ENCODE data around the gene CFAP61.
"Not testable (repeated sequence)": the region's sequence is repeated elsewhere in the genome, so short reads cannot be mapped to it uniquely, and the experiment has no call there.

CFAP61 gene

GRCh38 chr20:20212675-20213096, 160.4 kb downstream of the CFAP61 start:
- DNase-seq, result no peak

DNA sequence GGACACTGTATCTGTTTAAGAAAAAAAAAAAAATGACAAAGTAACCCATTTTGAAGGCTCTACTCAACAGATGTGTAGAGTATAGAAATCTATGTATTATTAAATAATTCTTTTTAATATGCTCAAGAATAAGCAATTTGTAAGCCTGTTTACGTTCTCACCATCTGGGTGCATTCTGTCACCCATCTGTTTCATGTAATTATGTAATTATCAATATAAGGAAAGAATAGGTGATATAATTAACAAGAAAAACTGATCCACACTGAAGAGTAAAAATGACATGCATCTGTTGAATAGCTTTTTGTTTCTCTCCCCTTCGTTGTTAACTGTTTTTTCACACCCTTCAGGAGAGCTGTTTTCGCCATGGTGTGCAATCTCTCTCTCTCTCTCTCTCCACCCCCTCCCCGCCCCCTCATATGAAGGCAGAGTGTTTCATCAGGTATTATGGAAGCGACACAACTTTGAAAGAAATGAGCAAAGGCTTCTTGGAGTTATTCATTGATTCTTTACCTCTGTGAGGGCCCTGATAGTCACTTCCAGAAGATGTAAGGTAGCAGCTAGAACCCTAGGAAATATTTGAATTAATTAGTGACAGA, 161.3 kb downstream of the CFAP61 start:
- DNase-seq, result no peak

- no peak for DNase-seq
Measured at GRCh38 chr20:20214757-20215275, 162.5 kb downstream of the CFAP61 start.

DNA sequence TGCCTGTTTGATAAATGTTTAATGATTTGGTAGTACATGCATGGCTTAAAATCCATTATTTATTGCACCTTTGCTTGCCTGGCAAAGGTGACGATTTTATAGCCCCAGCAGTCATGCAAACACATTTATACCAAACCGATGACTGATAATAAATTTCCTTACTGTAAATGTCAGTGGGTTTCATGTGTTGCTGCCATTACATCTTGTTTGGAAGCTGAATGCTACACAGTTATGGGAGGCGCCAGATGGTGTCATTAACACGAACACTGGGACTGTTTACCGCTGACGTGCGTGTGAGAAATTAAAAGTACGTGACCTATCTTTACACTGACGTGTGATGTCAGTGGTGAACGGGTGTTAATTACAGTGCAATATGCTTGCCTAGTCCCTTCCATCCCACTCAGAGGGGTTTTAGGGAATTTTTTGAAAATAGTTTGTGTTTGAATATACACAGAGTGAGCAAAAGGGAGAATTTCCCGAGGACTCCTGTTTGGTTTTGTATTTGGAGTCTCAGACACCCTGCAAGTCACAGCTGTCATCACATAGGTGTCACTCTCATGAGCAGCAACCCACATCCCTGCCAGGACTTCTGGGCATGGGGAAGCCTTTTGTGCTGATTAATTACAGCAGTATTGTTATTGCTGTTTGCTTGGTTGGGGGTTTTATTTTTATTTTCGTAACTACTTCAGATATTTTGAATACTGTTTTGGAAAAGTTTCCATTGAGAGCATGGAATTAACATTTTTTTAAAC, 163.8 kb downstream of the CFAP61 start:
- no peak for DNase-seq

GRCh38 chr20:20216941-20217340, 164.6 kb downstream of the CFAP61 start:
- DNase-seq, result no peak

DNA sequence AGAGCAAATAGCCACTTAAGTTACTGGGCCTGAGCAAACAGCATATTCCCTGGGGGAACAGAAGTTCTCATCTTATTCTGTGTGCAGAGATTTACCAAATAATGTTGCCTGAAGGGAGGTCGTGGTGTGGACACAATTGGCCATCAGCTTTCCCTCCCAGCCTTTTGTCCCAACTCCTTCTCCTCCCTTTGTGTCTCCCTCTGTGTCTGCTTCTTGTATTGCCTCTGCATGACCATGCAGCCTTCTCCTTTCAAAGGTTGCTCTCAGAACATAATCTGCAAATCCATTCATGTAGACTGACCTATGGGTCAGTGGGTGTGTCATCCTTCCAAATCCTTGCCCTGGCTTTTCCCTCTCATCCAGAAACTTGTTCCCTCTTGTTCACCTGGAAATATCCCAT, 165.3 kb downstream of the CFAP61 start:
- no peak for DNase-seq

DNA sequence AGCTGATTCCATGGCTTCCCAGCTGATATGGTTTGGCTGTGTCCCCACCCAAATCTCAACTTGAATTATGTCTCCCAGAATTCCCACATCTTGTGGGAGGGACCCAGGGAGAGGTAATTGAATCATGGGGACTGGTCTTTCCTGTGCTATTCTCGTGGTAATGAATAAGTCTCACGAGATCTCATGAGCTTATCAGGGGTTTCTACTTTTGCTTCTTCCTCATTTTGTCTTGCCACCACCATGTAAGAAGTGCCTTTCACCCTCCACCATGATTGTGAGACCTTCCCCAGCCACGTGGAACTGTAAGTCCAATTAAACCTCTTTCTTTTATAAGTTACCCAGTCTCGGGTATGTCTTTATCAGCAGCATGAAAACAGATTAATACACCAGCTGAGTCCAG, 165.8 kb downstream of the CFAP61 start:
- not testable (repeated sequence) for DNase-seq

- no peak for DNase-seq
Measured at GRCh38 chr20:20219016-20219415, 166.7 kb downstream of the CFAP61 start.

DNA sequence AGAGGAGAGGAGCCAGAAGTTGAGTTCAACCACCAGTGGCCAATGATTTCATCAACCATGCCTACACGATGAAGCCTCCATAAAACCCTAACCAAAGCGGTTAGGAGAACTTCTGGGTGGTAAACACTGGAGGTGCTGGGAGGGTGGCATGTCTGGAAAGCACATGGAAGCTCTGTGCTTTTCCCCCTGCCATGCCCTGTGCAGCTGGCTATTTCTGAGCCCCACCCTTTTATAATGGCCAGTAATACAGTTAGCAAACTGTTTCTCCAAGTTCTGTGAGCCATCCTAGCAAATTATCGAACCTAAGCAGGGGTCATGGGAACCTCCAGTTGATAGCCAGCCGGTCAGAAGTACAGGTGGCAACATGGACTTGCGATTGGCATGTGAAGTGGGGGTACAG, 167.8 kb downstream of the CFAP61 start:
- no peak for DNase-seq

DNA sequence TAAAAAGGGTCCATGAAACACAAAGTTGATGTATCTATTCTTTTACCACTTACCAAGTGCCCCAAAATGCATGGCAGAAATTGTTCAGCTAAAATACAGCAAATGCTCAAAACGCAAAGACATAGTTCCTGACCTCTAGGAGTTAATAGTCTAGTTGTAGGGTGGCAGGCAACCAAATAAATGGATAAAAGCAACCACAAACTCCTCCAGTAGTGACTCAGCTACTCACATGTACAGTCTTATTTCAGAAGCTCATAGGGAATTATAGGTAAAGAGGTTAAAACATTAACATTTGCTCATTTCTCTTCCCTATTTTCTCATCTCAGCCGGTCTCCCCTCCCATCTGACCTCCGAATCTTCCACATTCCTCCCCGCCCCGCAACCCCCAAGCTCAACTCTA, 171.6 kb downstream of the CFAP61 start:
- DNase-seq, result no peak

DNA sequence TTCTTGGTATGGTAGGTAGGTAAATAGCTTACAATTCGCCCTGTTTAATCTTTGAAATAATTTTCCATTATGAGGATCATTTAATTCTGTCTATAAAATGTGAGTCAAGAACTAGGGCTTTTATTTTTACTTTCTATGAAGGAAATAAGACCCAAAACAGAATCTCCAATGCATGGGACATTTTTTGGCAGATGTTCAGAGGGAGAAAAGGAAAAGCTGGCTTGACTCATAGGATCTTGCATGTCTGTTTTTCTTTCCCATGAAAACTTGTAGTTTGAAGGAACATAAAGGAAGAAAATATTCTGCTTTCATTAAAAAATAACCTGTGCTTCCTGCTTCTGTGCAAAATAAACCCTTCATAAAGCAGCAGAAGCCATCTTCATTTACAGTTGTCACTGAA, 172.5 kb downstream of the CFAP61 start:
- DNase-seq, result no peak

GRCh38 chr20:20225325-20226043, 173.2 kb downstream of the CFAP61 start:
- DNase-seq, result no peak

- no peak for DNase-seq
Measured at GRCh38 chr20:20226554-20226953, 174.2 kb downstream of the CFAP61 start.

DNA sequence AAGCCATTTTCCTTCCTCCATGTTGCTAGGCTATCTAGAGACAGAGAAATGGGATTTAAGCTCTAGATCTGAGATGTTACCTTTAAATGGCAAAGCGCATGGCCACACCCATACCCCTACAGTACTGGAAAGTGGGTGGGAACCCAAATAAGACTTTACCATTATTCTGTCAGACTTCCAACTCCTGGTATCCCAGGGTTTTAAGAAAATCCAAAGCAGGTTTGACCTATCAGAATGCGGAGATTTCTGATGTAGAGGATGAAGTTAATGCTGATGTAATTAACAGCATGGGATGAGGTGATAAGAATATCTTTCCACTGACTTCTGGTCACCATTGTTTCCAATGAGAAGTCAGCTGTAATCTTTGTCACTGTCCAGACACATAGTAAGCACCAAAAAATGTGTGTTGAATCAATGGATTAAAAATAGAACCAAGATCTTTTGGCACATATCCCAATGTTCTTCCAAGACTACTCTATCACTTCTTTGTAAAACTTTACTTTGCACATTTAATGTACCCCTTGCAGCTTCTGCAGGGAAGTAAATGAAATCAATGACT, 174.8 kb downstream of the CFAP61 start:
- DNase-seq, result no peak

DNA sequence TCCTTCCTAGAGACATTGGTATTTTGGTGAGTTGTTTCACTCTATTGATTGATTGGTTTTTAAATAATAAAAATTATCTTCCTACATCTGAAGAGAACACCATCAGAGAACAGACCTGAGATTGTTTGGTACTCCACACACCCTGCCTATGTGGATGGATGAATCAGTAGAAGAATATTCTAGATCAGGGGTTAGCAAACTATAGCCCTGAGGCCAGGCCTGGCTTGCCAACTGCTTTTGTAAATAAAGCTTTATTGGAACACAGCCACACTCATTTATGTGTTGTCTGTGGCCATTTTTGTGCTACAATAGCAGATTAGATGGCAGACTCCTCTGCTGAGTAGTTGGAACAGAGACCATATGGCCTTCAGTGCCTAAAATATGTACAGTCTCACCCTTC, 176.0 kb downstream of the CFAP61 start:
- DNase-seq, result no peak

DNA sequence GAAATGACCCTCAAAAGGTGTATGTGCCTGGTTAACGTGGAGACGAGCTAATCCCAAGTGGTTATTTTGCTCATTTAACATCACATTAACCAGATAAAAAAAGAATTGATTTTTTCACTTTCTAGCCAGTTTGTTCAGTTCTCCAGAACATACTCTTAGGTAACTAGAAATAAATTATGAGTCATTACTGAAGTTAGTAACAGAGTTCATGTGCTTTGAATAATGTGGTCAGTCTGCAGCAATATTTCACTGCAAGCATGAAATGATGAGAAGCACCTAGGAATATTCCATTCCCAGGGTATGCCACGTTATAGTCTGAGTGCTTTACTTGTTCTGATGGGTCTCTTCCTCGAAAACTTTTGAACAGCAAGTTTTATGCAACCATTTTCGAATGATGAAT, 177.3 kb downstream of the CFAP61 start:
- DNase-seq, result no peak

DNA sequence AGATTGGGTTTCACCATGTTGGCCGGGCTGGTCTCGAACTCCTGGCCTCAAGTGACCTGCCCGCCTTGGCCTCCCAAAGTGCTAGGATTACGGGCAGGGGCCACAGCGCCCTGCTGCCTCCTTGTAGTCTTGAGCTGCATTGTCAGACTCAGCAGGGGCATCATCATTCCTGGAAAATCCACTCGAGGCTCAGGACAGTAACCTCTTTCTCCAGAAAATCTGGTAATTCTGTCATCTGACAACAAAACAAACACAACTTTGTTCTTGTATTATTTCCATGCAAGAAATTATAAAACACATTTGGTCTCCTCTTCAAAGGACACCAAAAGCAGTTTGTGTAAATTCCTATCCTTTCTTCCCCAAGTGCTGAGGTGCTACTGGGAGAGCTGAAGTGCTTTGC, 178.4 kb downstream of the CFAP61 start:
- no peak for DNase-seq

DNA sequence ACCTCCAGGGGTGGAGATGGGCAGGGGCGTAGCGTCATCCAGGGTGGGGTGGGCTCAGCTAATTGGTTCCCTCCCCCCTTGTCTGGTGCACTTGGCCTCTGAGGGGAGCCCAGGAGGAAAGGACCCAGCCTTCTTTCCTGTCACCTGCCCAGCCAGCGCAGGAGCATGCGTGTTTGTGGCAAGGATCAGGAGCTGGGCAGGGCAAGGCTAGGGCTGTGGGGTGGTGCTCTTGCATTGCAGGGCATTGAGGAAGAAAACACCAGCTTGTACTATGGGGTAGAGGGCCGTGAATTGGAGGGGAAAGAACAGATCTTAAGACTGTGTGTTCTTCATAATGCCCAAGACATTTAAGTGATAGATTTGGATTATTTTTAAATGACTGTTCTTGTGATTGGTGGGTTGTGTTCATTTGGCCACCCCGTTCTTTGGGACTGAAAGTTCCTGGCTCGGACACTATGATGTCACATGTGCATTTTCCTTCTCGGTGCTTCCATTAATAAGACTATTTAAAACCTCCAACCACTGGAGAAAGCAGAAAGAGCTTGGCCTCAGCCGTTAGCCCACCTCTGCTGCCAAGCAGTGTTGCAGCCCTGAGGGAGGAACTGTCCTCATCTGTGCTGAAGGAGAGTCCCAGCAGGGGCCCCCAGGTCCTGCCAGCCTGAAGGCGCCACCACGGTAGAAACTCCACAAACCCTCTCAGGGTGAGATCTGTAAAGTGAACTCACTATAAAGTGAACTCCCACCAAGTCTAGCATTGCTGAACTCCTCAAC, 179.4 kb downstream of the CFAP61 start:
- DNase-seq, result no peak

DNA sequence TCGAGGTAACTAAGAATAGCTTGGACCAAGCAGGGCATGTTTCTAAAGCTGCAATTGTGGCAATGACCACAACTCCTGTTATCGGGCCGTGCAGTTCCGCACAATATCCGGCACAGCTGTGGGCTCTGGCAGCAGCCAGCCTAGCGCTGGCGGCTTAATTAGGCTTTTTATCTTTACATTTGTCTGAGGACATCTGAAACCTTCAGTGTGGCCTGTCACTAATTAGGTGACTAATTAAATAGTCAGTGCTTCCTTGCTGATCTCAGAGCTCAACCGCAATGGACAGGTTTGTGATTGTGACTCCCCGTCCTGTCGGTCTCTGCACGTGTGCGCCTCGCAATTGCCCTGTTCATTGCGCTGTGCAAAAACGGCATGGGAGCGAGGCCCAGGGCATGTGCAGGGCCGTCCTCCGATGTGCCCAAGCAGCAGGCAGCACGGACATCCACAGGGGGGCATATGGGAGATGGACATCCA, 180.7 kb downstream of the CFAP61 start:
- no peak for DNase-seq

DNA sequence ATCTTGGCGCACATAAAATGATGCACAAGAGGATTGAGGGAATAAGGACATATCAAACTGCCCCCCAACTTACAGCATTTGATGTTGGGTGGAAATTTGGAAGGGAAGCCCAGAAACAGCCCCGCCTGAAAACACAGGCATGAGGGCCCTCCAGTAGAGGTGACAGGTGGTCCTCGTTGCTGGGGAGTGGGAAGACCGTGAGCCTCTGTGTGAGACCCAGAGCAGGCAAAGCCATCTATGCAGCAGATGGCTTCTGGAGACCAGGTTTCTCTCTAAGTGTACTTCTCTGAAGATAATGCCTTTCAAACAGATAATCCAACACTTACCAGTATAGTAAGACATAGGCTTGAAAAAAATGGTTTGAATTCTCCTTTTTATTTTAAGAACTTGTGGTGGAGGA, 183.3 kb downstream of the CFAP61 start:
- no peak for DNase-seq

DNA sequence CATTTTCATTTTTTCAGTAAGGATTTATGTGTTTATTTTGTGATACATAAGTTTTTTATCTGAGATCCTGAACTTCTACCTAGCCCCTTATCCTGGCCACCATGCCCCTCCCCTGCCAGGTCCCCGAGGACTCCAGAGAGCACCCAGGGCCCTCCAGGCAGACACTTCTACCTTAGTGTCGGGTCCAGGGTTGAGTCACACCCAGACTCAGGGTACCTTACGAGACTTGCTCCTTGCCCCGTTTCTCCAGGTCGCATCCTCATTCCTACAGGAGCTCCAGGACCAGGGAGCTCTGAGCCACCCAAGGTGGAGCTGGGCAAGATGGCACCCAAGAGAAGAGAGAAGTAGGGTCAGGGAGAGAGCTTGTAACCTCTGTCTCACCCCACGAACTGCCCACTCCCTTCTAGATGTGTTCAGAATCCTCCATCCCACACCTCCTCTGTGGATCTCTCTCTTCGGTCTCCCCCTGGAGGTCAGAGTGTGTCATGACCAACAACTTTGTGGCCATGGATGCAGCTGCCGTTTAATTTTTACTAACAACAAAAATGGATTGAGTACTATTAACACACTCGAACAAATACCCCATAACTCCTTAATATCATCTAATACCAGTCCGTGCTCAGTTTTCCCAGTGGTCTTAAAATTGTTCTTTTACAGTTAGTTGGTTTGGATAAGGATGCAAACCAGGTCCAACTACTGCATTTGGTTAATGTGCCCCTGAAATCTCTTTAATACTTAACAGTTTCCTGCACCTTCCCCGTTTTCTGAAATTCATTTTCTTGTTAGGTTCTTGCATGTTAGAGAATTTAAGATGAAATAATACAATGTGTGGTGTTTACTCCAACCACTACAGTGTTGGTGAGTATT, 185.0 kb downstream of the CFAP61 start:
- DNase-seq, result no peak

GRCh38 chr20:20241976-20242375, 189.6 kb downstream of the CFAP61 start:
- no peak for DNase-seq

All from GOT3 (cell line).